Germinal center (tissue), 1 donor: Measurements from ENCODE around the gene KRT6C.

Experiments
- DNase-seq: peaks from one replicate; pipeline ENCODE4 v3.0.0; 2012; ENCODE audit warnings: mixed read lengths, low spot score

KRT6C gene

GRCh38 chr12:52434760-52435530 lies 38.7 kb downstream of the KRT6C start:
- DNase-seq = no peak

- no peak for DNase-seq
Measured at GRCh38 chr12:52434081-52434733, 39.4 kb downstream of the KRT6C start, which contains the start of gene KRT75. KRT75 (minus strand) TSS chr12:52434371; CDS start chr12:52434304, 67 bp downstream.

- no peak for DNase-seq
Measured at GRCh38 chr12:52433501-52434080, 40.0 kb downstream of the KRT6C start.

GRCh38 chr12:52432559-52433207 lies 40.9 kb downstream of the KRT6C start:
- no peak for DNase-seq

- no peak for DNase-seq
Measured at GRCh38 chr12:52428121-52428520, 45.5 kb downstream of the KRT6C start.

- DNase-seq = no peak
Measured at GRCh38 chr12:52427083-52427482, 46.5 kb downstream of the KRT6C start.

- no peak for DNase-seq
Measured at GRCh38 chr12:52426034-52426433, 47.6 kb downstream of the KRT6C start.

GRCh38 chr12:52425466-52425865 lies 48.1 kb downstream of the KRT6C start:
- DNase-seq = no peak

GRCh38 chr12:52423661-52424500 lies 49.7 kb downstream of the KRT6C start:
- no peak for DNase-seq

- no peak for DNase-seq
Measured at GRCh38 chr12:52423035-52423434, 50.6 kb downstream of the KRT6C start.

GRCh38 chr12:52419656-52420055 lies 53.9 kb downstream of the KRT6C start:
- no peak for DNase-seq

GRCh38 chr12:52418576-52419110 lies 55.0 kb downstream of the KRT6C start:
- no peak for DNase-seq
